HG02623 (cell line): ENCODE measurements around the gene BFAR.
"Not testable (repeated sequence)": the region's sequence is repeated elsewhere in the genome, so short reads cannot be mapped to it uniquely, and the experiment has no call there.

Source experiments
- ATAC-seq: cut with Tn5 transposase; IDR thresholded peaks from one replicate; pipeline ENCODE4 v1.9.1; 2021; ENCODE audit warnings: moderate library complexity; ENCODE audit not compliant: unreplicated experiment

The BFAR gene

DNA sequence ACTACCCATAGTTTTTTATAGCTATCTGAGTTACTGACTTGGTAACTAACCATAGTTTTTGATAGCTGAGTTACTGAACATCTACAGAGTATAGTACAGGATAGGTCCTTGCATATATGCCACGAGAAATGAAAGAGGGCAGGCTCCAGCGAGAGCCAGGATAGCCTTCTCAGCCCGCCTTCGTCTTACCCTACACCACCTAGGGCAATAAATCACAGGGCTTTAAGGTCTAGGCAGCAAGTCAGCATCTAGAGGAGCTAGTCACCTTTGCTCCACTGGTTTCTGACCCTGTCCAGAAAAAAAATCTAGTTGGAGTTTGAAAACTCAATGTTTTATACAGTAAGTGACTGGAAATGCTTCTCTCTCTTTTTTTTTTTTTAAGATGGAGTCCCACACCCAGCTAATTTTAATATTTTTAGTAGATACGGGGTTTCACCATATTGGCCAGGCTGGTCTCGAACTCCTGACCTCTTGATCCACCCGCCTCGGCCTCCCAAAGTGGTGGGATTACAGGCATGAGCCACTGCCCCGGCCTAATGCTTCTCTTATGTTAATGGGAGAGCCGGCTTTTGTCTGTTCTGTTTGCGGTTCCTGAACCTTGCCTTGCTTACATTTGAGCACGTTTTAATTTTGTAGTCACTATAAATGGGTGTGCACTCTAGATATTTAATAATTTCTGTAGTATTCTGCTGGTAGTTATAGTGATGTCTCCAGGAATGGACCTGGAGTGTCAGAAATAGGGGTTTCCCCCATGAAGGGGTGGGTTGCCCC is 2.8 kb downstream of the BFAR start:
- ATAC-seq, result no peak

DNA sequence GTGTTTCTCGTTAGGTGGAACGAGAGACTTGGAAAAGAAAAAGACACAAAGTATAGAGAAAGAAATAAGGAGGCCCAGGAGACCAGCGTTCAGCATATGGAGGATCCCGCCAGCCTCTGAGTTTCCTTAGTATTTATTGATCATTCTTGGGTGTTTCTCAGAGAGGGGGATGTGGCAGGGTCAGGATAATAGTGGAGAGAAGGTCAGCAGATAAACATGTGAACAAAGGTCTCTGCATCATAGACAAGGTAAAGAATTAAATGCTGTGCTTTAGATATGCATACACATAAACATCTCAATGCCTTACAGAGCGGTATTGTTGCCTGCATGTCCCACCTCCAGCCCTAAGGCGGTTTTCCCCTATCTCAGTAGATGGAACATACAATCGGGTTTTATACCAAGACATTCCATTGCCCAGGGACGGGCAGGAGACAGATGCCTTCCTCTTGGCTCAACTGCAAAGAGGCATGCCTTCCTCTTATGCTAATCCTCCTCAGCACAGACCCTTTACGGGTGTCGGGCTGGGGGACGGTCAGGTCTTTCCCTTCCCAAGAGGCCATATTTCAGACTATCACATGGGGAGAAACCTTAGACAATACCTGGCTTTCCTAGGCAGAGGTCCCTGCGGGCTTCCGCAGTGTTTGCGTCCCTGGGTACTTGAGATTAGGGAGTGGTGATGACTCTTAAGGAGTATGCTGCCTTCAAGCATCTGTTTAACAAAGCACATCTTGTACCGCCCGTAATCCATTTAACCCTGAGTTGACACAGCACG is 3.6 kb downstream of the BFAR start:
- not testable (repeated sequence) for ATAC-seq

DNA sequence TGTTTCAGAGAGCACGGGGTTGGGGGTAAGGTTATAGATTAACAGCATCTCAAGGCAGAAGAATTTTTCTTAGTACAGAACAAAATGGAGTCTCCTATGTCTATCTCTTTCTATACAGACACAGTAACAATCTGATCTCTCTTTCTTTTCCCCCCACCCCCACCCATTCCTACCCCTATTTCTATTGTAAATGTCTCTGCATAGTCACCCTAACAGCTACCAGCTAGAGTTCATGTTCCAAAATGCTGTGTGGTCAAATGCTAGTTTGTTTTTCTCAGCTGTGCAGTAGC is 4.1 kb downstream of the BFAR start:
- ATAC-seq, result not testable (repeated sequence)

DNA sequence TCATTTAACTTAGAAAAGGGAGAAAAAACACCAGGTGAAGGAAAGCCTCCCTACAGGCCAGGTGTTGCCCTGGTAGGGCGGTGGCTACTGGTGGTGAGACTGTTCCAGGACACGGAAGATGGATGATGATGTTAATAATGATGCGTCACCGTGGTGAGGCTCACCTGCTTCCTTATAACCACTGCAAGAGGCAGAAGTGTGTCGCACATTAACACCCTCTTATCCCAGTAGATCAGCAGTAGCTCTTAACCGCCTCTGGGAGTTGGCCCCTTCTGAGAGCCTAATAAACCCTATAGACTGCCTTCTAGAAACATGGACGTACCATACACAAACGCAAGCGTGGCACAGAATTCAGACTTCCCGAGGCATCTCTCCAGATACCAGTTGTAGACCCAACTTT is 7.8 kb downstream of the BFAR start:
- no peak for ATAC-seq

DNA sequence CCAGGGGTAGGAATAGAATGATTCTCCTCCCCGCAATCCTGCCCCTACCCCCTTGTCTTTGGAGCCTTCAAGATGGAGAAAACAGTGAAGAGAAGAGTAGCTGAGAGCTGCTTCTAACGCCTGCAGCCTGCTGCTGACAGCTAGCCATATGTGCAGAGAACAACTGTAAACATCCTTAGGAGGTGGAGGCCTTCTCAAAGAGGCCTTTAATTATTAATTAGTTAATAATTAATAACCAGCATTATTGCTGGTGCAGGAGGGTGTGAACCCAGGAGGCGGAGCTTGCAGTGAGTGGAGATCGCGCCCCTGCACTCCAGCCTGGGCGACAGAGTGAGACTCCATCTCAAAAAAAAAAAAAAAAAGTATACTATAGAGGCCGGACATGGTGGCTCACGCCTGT is 8.5 kb downstream of the BFAR start:
- no peak for ATAC-seq

DNA sequence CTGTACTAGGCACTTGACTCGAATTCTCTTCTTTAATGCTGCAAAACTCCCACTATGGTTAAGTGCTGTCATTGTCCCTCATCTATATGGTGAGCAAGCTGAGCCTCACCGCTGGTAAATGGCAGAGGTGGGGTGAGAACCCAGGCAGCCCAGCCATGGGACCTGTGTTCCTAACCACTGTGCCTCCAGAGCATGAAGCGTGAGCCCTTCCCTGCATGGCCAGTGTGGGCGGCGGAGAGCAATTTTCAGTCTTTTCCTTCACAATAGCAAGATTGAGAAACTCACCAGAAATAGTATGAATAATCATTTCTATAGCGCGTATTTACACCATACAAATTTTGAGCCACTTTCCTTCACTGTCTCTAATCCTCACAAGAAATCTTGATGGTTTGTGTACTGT is 9.2 kb downstream of the BFAR start:
- no peak for ATAC-seq

DNA sequence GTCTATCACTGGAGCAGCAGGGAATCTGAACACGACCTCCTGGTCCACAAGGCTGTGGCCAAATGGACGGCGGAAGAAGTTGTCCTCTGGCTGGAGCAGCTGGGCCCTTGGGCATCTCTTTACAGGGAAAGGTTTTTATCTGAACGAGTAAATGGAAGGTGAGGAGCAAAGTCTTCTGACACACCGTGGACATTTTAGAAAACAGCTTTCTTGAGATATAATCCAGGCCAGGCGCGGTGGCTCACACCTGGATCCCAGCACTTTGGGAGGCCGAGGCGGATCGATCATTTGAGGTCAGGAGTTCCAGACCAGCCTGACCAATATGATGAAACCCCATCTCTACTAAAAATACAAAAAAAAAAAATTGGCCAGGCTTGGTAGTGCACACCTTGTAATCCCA is 17.1 kb downstream of the BFAR start:
- ATAC-seq, result no peak

DNA sequence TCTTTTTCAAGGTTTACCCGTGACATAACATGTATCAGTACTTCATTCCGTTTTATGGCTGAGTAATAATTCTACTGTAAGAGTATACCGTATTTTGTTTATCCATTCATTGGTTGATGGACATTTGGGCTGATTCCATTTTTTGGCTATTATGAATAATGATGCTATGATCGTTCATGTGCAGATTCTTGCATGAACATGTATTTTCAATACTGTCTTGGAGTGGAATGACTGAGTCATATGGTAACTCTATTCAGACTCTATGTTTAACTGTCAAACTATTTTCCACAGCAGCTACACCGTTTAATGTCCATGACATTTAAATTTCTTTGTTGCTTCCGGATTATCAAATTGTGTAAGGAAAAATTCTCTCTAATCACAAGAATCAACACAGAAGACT is 17.9 kb downstream of the BFAR start:
- no peak for ATAC-seq

DNA sequence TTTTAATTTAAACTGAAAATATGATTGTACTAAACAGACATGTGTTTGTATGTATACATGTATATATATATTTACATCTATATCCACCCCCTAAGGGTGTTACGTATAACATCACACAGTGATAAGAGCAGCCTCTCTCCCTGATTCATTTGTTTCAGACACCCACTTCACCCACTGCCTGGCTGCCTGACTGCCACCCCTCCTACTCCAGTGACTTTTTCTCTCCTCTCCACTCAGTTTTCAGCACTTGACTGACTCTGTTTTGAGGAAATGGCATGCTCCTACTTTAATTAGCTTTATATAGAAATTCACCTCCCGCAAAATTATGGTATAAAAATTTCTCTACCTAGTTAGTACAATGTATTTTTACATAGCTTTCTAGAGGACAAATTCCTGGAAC is 20.0 kb downstream of the BFAR start:
- no peak for ATAC-seq

DNA sequence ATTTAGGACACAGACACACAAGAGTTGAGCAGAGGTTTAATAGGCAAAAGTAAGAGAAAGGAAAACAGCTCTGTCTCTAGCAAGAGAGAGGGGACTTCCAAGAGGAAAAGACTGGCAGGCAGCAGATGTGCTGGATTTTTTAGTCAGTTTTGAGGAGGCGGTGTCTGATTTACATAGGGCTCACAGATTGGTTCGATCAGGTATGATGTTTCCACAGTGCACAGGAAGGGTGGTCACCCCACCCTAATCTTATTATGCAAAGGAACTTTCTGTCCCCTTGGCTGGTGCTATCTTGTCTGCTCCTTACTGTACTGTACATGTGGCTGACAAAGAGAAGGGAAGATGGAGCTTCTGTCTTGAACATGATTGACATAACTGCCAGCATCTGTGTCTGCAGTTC is 25.3 kb downstream of the BFAR start:
- peak; percentile 64 for ATAC-seq

DNA sequence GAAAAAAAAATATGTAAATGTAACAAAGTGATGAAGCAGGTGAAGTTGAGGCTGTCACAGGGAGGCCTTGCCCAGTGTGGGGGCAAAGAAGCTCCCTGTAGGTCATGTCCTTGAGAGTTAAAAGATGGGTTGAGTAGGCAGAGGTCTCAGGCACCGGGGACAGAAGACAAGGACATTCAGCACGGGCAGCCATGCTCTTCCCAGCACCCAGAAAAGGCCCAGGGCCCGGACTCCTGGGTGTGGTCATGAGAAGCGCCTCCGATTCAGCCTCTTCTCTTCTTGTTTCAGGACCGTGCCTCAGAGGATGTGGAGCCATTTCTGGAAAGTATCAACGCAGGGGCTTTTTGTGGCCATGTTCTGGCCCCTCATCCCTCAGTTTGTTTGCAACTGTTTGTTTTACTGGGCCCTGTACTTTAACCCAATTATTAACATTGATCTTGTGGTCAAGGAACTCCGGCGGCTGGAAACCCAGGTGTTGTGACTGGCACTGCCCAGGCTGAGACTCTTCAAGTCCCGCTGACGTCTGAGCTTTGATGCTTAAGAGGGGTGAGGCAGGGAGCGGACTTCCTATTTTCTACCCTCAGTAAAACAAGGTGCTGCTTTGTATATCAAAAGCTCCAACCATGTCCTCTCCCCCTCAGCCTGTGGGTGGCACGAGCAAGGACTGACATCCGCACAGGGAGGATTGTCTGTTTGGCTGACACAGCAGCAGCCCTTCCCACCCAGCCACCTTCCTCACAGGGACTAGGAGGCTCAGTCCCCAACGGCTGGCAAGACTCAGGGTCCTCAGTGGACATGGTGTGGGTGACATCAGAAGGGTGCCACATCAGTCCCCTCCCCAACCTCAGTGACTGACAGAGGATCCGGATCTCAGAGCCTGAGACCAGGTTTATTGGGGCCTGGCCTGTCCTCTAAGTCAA is 34.9 kb downstream of the BFAR start:
- ATAC-seq, result no peak

DNA sequence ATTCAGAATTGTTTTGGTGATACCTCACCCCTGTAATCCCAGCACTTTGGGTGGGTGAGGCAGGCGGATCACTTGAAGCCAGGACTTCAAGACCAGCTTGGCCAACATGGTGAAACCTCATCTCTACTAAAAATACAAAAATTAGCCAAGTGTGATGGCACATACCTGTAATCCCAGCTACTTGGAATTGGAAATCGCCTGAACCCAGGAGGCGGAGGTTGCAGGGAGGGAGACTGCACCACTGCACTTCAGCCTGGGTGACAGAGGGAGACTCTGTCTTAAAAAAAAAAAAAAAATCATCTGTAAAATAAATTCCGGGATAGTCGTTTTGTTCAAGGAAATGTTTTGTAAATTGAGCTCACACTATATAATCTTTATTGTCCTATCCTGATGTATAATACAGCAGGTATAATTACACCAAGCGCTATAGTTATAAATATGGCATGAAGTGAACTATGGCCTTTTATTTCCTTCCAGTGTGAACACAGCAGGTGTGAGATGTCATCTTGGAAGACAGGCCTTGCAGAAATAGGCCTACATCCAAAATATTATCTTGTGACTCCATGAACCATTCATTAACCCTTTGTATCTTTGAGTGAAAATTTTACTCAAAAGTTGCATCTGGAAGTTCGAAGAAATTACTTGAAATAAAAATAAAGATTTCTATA is 35.9 kb downstream of the BFAR start:
- ATAC-seq, result no peak

DNA sequence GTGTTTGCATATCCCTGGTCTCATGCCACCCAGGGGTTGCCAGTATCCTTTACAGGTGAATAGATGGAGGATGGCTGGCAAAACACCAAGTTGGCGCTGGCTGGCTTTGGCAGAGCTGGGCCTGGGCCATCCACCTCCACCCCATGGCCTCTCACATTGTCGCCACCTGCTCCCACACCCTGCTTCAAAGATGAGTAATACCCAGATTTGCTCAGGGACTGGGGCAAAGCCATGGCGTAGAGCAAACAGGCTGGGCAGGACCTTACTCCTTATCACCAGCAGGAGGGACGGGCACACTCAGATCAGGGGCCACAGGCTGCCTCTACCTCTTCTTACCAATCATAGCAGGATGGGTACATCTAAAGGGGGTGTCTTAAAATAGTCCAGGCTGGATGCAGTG is 37.0 kb downstream of the BFAR start:
- ATAC-seq, result no peak

DNA sequence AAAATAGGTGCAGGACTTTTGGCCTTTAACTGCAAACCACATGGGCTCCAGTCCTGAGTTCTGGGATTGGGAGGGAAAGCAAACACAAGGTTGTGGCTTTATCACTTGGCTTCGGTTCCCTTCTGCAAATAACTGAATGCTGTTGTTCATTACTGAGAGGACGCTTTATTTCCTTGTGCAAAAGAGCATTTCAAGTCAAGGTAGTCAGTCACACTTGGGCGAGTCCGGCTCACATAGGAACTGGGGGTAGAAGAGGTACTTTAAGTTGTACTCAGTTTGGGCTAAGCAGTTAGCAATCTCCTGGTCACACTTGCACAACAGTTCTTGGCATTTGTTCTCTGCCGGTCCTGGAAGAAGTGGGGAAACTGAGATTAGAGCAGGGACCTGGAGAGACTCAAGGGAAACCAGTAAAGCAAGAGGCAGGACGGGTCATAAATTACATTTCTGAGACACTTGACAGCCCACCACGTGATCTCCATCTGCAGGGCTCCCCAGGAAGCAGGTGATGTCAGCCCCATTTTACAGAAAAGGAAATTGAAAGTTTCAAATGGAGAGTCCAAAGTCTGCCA is 39.7 kb downstream of the BFAR start:
- no peak for ATAC-seq

DNA sequence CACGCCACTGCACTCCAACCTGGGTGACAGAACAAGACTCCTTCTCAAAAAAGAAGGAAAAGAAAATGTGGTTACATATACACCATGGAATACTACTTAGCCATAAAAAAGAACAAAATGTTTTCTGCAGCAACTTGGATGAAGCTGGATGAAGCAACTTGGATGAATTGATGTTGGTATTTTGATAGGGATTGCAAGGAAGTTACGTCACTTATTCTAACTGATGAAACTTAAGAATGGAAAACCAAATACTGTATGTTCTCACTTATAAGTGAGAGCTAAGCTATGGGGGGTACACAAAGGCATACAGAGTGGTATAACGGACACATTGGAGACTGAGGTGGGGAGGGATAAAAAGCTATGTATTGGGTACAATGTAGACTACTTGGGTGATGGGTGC is 43.9 kb downstream of the BFAR start:
- ATAC-seq, result no peak

DNA sequence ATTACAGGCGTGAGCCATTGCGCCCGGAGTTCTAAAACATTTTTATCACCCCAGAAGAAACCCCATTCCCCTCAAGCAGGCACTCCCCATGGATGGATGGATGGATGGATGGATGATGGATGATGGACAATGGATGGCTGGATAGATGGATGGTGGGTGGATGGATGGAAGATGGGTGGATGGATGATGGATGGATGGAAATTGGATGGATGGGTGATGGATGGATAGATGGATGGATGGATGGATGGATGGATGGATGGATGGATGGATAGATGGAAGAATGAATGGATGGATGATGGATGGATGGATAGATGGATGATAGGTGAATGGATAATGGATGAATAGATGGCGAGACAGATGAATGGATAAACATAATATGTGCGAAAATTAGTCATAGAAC is 44.9 kb downstream of the BFAR start:
- no peak for ATAC-seq

DNA sequence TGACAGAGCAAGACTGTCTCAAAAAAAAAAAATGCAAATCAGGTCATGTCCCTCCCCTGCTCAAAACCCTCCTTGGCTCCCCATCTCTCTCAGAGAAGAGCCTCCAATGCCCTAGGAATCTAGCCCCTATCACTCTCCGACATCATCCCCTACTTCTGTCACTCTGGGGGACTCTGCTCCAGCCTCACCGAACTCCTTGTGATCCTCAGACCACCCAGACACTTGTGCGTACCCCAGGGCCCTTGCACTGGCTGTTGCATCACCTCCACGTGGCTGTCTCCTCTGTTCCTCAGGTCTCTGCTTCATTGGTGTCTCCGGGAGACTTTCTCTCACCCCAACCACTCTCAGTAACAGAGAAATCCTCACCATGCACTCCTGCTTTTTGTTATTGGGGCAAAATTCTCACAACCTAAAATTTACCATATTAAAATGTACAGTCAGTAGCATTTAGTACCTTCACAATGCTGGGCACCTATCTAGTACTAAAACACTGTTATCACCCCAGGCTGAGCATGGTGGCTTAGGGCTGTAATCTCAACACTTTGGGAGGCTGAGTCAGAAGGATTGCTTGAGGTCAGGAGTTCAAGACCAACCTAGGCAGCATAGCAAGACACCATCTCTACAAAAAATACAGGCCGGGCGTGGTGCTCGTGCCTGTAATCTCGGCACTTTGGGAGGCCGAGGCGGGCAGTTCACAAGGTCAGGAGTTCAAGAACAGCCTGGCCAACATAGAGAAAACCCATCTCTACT is 46.2 kb downstream of the BFAR start:
- no peak for ATAC-seq

DNA sequence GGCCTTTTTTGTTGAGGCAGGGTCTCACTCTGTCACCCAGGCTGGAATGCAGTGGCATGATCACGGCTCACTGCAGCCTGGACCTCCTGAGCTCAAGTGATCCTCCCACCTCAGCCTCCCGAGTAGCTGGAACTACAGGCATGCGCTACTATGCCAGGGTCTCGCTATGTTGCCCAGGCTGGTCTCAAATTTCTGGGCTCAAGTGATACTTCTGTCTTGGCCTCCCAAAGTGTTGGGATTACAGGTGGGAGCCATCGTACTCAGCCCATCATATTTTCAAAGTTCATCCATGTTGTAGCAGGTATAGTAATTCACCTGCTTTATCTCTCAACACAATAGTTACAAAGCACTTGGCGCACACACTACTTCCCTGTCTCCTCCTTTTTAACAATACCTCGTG is 47.6 kb downstream of the BFAR start:
- not testable (repeated sequence) for ATAC-seq

DNA sequence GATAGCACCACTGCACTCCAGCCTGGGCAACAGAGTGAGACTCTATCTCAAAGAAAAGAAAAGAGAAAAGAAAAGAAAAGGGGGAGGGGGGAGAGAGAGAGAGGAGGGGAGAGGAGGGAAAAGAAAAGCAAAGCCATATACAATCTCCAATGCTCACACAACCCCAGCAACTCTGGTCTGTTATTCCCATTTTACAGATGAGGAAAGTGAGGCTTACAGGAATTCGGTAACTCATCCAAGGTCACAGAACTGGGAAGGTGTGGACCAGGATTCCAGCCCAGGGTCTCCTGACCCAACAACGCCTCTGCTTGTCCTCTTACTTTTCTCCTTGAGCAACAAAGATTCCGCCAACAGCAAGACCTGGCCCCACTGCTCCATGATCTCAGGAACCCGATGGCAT is 48.4 kb downstream of the BFAR start:
- no peak for ATAC-seq

DNA sequence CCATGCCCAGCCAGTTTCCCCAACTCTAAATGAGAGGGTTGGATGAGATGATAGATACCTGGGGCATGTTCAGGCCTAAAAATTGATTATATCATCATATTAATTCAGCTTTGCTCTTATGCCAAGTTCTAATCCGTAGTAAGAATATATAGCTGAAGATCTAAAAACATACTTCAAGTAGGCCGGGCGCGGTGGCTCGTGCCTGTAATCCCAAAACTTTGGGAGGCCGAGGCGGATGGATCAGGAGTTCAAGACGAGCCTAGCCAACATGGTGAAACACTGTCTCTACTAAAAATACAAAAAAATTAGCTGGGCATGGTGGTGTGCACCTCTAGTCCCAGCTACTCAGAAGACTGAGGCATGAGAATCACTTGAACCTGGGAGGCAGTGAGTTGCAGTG is 49.4 kb downstream of the BFAR start:
- no peak for ATAC-seq
